ENCODE measurements around the gene MIER3.
A peak's percentile ranks its signal among the peaks of the same experiment; 100 is the strongest.

MIER3 gene

GRCh38 chr5:56958595-56958994 lies 6.7 kb upstream of the MIER3 start:
- no peak for DNase-seq

DNA sequence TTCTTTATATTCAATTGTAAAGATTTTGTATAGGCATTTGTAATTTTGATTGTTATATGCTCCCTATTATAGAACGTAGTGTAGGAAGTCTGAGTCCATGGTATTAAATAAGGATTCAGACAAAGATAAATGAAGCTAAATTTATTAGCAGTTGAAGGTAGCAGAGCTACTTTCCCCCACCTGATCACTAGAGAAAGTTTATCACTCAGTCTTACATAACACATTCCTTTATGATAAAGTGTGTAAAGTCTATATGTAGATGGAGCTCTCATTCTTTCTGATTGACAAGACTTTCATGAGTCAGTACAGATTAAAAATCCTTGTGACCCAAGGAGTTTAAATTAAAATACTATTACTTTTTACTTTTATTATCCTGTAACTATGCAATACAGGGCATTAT lies 2.3 kb upstream of the MIER3 start:
- no peak for DNase-seq

- DNase-seq: no peak
These were observed 587 bp downstream of the MIER3 start for GRCh38 chr5:56951126-56951945.

DNA sequence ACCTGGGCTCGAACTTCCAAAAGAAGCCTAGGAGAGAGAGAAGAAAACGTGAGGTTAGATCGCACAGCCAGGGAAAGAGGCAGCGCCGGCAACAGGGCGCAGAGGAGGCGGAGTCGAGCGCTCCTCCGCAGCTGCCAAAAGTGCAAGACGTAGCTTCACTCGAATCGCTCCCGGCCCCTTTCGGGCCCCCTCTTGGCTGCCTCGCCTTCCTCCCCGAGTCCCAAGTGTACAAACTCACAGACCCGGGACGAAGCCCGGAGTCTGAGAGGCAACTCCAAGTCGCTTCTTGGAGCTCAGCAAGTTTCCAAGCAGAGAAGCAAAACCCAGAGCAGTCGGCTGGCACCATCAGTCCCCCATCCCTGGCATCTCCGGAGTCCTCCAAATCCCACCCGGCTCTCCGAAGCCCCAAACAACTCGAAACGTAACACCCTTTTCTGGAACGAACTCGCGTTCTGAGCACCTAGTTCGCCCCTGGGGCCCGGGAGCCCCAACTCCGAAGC lies 1.2 kb downstream of the MIER3 start:
- DNase-seq: peak; percentile 40 to 47

- DNase-seq: no peak
These were observed 4.9 kb downstream of the MIER3 start for GRCh38 chr5:56947052-56947451.

GRCh38 chr5:56941981-56942380 lies 9.9 kb downstream of the MIER3 start:
- DNase-seq: no peak

DNA sequence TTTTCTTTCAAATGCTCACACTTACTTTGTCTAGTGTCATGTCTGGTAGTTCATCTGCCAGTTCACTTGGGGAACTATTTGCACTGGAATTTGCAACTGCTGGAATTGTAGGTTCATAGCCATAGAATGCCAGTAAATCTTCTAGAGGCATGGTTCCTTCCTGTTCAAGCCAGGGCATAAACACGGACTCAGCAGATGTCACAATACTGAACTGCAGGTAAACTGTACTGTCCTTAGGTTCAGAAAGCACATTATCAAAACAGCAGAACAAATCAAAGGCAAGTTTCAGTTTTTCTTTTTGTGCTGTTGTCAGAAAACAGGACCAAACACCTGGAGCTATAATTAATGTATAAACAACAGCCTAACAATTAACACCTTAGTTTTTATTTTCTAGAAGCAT lies 13.1 kb downstream of the MIER3 start:
- DNase-seq: no peak

- no peak for DNase-seq
These were observed 17.6 kb downstream of the MIER3 start for GRCh38 chr5:56934325-56934724.

- DNase-seq: no peak
These were observed 29.0 kb downstream of the MIER3 start for GRCh38 chr5:56922922-56923321.

- DNase-seq: no peak
These were observed 31.8 kb downstream of the MIER3 start for GRCh38 chr5:56919942-56920662.

DNA sequence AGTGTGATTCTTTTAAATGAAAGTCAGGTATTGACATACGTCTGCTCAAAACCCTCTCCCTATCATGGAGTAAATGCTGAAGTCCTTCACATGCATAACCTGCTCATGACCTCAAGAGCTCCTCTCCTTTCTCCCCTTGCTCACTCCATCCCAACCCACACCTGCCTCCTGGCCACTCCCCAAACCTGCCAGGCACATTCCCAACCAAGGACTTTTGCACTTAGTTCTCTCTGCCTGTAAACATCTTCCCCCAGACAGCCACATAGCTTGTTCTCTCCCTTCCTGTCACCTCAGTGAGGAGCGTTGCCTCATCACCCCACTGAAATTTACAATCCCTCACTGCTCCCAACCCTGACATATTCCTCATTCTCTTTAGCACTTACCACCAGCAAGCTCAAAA lies 33.9 kb downstream of the MIER3 start:
- no peak for DNase-seq

- no peak for DNase-seq
These were observed 34.4 kb downstream of the MIER3 start for GRCh38 chr5:56917534-56917933.

DNA sequence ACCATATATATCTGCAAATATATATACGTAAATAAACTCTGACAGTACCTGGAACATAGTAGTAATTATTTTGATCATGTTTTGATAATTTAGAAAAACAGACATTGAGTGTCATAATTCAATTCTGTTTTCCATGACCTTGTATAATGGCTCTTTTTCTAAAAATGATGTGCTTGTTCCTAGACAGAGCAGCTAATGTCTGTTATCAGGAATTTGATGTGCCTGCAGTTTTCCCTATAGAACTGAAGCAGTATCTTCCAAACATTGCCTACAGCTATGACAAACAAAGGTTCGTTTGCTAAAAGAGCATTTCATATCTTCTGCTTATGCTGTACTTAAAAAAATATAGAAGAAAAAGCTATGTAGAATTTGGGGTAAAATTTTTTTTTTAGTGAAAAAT lies 37.2 kb downstream of the MIER3 start:
- no peak for DNase-seq

GRCh38 chr5:56913766-56914165 lies 38.2 kb downstream of the MIER3 start:
- no peak for DNase-seq

DNA sequence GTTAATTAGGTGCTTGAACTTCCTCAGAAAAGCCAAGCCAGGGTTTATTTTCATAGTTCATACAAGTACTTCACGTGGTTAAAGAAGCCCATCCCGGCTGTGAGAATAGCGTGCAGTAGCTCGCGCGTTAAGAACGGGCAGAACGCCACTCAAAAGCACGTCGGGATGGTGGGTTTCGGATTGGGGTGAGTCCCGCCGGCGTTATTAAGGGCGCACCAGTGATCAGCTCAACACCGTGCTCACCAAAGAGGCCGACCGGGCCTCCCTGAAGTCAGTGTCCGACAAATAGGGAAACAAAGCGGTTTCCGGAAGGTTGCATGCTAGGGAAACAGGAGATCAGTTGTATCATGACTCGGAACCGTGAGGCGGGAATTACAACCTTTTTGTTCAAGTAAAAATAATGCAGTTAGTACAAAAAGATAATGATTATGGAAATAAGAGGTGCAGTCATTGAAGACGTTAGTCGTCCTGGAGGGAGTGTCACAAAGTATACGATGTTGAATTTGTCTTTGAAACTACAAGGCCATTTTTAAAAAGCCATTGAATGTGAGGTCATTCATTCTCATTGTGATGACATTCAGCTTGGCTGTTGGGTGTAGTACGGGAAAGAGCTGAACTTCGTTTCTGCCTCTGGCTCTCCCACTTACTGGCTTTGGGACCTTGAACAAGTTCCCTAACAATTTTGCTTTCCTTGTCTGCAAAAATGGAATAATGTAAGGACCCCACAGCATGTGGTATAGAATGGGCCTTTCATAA lies 41.5 kb downstream of the MIER3 start:
- peak in 1 of 2 donors; percentile 16 for DNase-seq

DNA sequence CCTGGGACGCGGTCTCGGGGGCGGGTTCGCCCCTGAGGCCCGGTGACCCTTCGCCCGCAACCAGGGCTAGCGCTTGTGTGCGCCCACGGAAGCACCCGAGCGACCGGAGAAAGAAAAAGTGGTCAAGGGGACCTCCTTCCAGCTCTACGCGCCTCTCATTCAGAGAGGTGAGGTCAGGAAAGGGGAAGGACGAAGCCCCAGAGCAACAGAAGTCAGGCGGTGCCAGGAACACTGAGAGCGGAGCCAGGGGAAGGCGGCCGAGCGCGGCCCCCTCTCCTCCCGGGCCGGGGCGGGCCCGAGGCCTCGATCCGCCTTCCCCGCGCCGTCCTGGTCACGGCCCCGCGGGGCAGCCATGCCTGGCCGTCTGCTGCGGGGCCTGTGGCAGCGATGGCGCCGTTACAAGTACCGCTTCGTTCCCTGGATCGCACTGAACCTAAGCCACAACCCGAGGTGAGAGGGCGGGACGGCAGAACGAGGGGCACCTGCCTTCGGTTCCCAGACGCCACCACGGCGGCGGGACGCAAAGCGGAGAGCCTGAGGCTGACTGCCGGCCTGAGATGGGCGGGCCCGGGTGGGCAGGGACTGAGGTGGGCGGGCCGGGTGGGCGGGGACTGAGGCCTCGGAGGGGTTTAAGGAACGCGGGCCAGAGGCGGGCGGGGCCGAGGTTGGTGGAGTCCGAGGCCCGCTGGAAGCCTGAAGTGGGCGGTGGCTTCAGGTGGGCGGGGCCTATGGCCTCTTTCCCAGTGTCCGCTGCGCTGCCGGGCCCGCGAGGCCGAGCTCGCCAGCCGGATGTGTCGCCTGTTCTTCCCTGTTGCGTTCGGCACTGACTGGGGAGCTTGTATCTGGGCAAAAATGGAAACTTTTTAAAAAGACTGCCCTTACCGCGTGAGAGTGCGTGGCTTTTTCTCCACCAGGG lies 42.4 kb downstream of the MIER3 start, which contains the start of gene SETD9:
Gene SETD9, plus strand, starts transcription at position 303 of the 916 bp plus-strand sequence. Its CDS starts 50 bp downstream, at position 353.
- DNase-seq: peak; percentile 90 to 93

DNA sequence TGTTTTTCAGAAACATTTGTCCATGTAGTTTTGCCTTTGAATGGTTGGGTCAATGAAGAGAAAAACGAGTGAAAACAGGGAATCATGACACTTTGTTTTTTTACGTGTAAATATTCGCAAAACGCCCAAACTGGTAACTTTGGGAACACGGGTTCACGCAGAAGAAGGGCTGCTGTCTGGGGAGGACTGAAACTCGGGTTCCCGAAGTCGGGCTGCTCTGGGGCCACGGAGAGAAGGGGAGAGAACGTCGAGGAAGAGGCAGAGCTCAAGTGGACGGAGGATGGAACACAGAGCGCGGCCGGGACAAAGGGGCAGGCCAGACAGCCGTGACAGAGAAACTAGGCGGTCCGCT lies 43.0 kb downstream of the MIER3 start:
- no peak for DNase-seq

- DNase-seq: peak; percentile 18 to 67
These were observed 50.9 kb downstream of the MIER3 start for GRCh38 chr5:56900858-56901578.

GRCh38 chr5:56900395-56900794 lies 51.5 kb downstream of the MIER3 start:
- DNase-seq: no peak

- DNase-seq: no peak
These were observed 53.7 kb downstream of the MIER3 start for GRCh38 chr5:56898213-56898612.

- no peak for DNase-seq
These were observed 55.2 kb downstream of the MIER3 start for GRCh38 chr5:56896763-56897162.

All from CD4-positive, alpha-beta T cell treated with Interleukin-4 for 1 hour (primary cell).